Effector memory CD4-positive, alpha-beta T cell (primary cell): ENCODE results near the gene SNAPC1.
A peak's percentile ranks its signal among the peaks of the same experiment; 100 is the strongest.

Experiments
- DNase-seq, 3 donors: peaks; one replicate each; pipeline ENCODE4 v3.0.0-alpha.2; 2020
- H3K27ac ChIP-seq: 2 replicates; pipeline ENCODE4 v1.7.0; 2013; ENCODE audit warnings: mild to moderate bottlenecking, low read length, moderate library complexity; ENCODE audit not compliant: insufficient read depth, poor library complexity, severe bottlenecking
- H3K27me3 ChIP-seq: replicated peaks from 2 replicates; pipeline ENCODE4 v1.7.0; 2013; ENCODE audit warnings: mild to moderate bottlenecking, low read length; ENCODE audit not compliant: insufficient read depth, control insufficient read depth, poor library complexity, severe bottlenecking
- H3K36me3 ChIP-seq: 2 replicates; pipeline ENCODE4 v1.7.0; 2013; ENCODE audit warnings: mild to moderate bottlenecking, low read length, moderate library complexity; ENCODE audit not compliant: control insufficient read depth, insufficient read depth
- H3K4me1 ChIP-seq: 2 replicates; pipeline ENCODE4 v1.7.0; 2013; ENCODE audit warnings: low read length, mild to moderate bottlenecking; ENCODE audit not compliant: control insufficient read depth, insufficient read depth, poor library complexity, severe bottlenecking
- H3K4me3 ChIP-seq: 2 replicates; pipeline ENCODE4 v1.7.0; 2013; ENCODE audit warnings: low read length, low read depth, mild to moderate bottlenecking; ENCODE audit not compliant: insufficient read depth, poor library complexity, severe bottlenecking
- H3K9me3 ChIP-seq: 2 replicates; pipeline ENCODE4 v1.7.0; 2013; ENCODE audit warnings: mild to moderate bottlenecking, low read length, moderate library complexity; ENCODE audit not compliant: control insufficient read depth

SNAPC1 gene

DNA sequence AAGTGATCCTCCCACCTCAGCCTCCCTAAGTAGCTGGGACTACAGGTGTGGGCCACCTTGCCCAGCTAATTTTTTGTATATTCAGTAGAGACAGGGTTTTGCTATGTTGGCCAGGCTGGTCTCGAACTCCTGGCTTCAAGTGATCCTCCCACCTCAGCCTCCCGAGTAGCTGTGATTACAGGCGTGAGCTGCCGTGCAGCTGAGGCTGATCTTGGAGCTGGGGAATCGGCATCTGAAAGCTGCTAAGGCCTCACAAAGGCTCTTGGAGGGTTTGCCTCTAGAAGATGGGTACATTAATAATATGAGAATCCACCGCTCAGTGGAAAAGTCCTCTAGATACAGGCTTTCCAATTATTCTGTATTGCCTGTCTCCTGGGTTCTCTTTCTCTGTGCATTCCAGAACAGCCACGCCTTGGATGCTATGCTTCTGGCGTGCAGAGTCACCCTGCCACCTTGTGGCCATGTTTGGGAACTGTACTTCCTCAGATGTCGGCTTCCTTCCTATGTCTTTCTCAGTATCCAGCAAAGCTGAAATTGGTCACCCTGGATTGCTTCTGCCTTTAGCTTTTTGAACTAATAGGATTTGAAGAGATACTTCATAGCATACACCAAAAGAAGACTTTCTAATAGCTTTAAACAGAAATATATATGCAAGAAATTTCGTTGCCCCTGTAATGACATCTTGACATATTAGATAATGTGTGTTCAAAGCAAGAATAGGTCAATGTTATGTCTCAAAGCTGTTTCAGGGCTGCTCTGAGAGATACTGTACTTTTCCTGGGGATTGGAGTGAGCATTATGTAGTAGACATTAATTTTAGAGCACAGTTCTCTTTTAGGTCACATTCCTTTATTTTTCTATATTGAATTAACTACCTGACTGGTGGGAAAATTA is 75.4 kb downstream of the SNAPC1 start:
- Histone ChIP-seq H3K36me3 (no peaks in the 10 kb centered on the region), H3K27me3 (no peaks in the 10 kb centered on the region), H3K4me3 (no peak overlapping the region), H3K4me1 (no peaks in the 10 kb centered on the region), H3K9me3 (no peaks in the 10 kb centered on the region), H3K27ac (no peak overlapping the region)
- peak; percentile 33 to 61 (median 37) for DNase-seq

DNA sequence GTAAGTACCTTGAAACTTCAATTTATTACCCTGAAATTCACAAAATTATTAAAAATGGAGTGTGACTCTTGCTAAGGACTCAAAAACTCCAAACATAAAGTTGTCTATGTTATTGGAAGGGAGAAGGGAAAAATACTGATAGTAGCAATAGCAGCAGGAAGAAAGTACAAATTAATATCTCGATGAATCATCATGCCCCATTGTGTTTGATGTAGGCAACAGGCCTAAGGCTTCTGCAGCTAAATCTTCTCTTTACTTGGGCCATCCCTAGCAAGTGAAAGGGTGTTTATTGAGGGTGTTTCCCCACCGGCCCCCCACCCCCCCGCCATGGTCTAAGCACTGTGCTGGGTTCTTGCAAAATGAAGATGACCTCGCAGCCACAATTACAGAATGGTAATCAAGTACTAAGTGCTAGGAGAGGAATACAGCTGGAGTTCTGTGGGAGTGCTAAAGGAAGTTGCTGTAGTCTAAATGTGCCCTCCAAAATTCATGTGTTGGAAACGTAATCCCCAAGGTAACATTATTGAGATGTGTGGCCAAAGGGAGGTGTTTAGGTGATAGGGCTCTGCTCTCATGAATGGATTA is 76.5 kb downstream of the SNAPC1 start:
- no peaks in the 10 kb centered on the region for H3K36me3 ChIP-seq
- DNase-seq = no peak
- no peak overlapping the region for H3K27ac ChIP-seq
- no peaks in the 10 kb centered on the region for H3K27me3 ChIP-seq
- no peak overlapping the region for H3K4me3 ChIP-seq
- H3K4me1 ChIP-seq = no peaks in the 10 kb centered on the region
- H3K9me3 ChIP-seq = no peaks in the 10 kb centered on the region

DNA sequence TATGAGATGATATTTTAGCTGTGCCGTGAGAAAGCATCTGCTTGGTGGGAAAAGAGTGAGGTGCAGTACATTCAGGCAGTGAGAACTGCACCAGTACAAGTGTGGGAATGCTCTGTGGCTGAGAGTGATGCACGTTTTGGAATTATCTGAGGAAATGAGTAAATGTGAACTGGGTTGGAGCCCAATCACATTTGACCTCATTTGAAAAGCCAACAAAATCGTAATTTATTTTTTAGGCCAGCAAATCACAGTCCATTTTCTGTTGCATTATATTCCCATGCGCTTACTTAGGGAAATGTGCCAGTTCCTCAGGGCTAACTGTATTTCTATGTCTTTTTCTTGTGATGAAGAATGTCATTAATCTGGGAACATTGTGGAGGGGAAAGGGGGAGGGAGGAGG is 77.3 kb downstream of the SNAPC1 start:
- no peak for DNase-seq
- no peak overlapping the region for H3K27ac ChIP-seq
- no peaks in the 10 kb centered on the region for H3K9me3 ChIP-seq
- no peaks in the 10 kb centered on the region for H3K36me3 ChIP-seq
- H3K4me1 ChIP-seq = no peaks in the 10 kb centered on the region
- no peak overlapping the region for H3K4me3 ChIP-seq
- H3K27me3 ChIP-seq = no peaks in the 10 kb centered on the region

DNA sequence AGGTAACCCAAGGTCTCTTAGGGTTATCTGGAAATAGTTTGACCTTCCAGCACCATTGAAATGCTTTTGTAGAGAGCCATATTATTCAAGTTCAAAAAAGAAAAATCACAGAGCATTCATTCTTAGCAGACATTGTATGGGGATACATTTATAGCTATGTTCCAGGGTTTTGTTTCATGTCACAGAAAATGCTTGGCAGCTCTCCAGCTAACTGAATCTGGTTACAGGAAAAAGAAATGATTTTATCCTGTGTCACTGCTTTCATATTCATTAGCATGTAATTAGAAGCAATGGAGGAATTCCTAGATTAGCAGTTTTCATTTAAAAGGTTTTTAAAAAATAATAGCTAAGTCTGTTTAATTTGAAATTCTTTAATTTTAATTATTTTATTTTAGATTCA is 78.9 kb downstream of the SNAPC1 start:
- no peaks in the 10 kb centered on the region for H3K36me3 ChIP-seq
- H3K27ac ChIP-seq = no peak overlapping the region
- H3K9me3 ChIP-seq = no peaks in the 10 kb centered on the region
- no peak overlapping the region for H3K4me3 ChIP-seq
- no peaks in the 10 kb centered on the region for H3K4me1 ChIP-seq
- DNase-seq = no peak
- H3K27me3 ChIP-seq = no peaks in the 10 kb centered on the region
